Uterus (tissue), 4 donors: ENCODE measurements around the gene VPS45. TPM values are rescaled to one million over a fixed set of nuclear protein-coding genes. Genes with fewer than 3 reads are reported as not detected.

Source experiments
- DNase-seq, 2 donors: peaks; one replicate each; pipeline ENCODE4 v3.0.0-alpha.2; 2019 to 2020
- H3K27ac ChIP-seq, 2 donors: fragments of 200-600 bp; sonication (generic); 1 replicate in 1 of 2; 2 replicates in 1 of 2; pipeline ENCODE4 v1.5.1; 2016 to 2018
- H3K27me3 ChIP-seq, 2 donors: fragments of 200-600 bp; sonication (generic); one replicate each; pipeline ENCODE4 v1.5.1; 2018 to 2019; ENCODE audit warnings: control low read depth in 1 of 2
- H3K36me3 ChIP-seq, 2 donors: fragments of 200-600 bp; sonication (generic); one replicate each; pipeline ENCODE4 v1.5.1; 2019; ENCODE audit warnings: control low read depth in 1 of 2
- H3K4me1 ChIP-seq, 2 donors: fragments of 200-600 bp; sonication (generic); one replicate each; pipeline ENCODE4 v1.5.1; 2018 to 2019; ENCODE audit warnings: control low read depth in 1 of 2
- H3K4me3 ChIP-seq, 2 donors: fragments of 200-600 bp; sonication (generic); 1 replicate in 1 of 2; 2 replicates in 1 of 2; pipeline ENCODE4 v1.5.1; 2018 to 2019; ENCODE audit warnings: mild to moderate bottlenecking in 1 of 2
- H3K9me3 ChIP-seq, 2 donors: fragments of 200-600 bp; sonication (generic); one replicate each; pipeline ENCODE4 v1.5.1; 2019; ENCODE audit warnings: control low read depth in 1 of 2
- POLR2A ChIP-seq, 2 donors: fragments of 450-650 bp; IDR thresholded peaks; one replicate each; pipeline ENCODE4 v1.6.1; 2016; ENCODE audit warnings: antibody characterized with exemption in 2 of 2, mild to moderate bottlenecking in 1 of 2, moderate library complexity in 1 of 2
- intact Hi-C: fragments of 100-400 bp; cut with DNase I; formaldehyde crosslinking; loops from one replicate; pipeline ENCODE4 v1.15.1; 2023; ENCODE audit warnings: low total_unique reads
- total RNA-seq, 4 donors: library from RNA; depleted of rRNA in 3 of 4; stranded (reverse); fragments of >200 nt in 3 of 4; gene quantifications; one replicate each; pipeline versions ENCODE4 v1.1.0 to v1.2.4, GENCODE V29; 2014 to 2023
- TF ChIP-seq, protein P1 (sequence below), 4 experiments: fragments of 200-600 bp in 2 of 4; fragments of 450-650 bp in 2 of 4; sonication (generic) in 2 of 4; IDR thresholded peaks; one replicate each; pipeline ENCODE4 v1.5.1; 2016 to 2019; ENCODE audit warnings: antibody characterized with exemption in 4 of 4, mild to moderate bottlenecking in 2 of 4, moderate library complexity in 1 of 4
- donor health status: DM: yes; HTN: yes; CAD: no.

The VPS45 gene
- total RNA-seq, 4 donors from 2014 or later = 28.4 to 86.3 (median 66.9) TPM

DNA sequence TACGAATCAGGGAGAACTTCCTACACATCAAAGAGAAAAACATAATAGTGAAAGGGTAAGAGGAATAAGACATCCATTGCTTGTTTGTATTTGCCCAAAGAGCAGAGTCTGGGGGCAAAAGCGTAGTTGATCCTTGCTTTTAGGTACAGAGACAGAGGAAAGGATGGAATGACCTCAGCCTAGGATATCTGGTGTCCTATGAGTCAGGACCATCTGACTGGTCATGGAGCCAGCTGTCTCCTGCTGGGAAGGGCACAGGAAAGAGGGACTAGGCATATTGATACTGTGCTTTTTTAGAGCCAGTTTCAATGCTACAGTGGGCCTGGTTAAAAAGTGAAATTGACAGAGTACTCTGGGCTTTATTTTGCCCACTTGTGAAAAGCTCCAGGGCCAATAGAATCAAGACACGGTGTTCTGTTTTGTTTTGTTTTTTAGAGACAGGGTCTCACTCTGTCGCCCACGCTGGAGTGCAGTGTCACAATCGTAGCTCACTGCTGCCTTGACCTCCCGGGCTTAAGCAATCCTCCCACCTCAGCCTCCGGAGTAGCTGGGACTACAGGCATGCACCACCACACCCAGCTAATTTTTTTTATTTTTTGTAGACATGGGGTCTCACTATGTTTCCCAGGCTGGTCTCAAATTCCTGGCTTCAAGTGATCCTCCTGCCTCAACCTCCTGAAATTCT is 85.3 kb downstream of the VPS45 start:
- H3K4me3 ChIP-seq = peak overlapping the region in 1 of 2 donors; percentile 6
- intact Hi-C loops = no loop called here
- H3K9me3 ChIP-seq = no peaks in the 10 kb centered on the region
- H3K36me3 ChIP-seq = no peaks in the 10 kb centered on the region
- TF ChIP-seq, protein P1, sequence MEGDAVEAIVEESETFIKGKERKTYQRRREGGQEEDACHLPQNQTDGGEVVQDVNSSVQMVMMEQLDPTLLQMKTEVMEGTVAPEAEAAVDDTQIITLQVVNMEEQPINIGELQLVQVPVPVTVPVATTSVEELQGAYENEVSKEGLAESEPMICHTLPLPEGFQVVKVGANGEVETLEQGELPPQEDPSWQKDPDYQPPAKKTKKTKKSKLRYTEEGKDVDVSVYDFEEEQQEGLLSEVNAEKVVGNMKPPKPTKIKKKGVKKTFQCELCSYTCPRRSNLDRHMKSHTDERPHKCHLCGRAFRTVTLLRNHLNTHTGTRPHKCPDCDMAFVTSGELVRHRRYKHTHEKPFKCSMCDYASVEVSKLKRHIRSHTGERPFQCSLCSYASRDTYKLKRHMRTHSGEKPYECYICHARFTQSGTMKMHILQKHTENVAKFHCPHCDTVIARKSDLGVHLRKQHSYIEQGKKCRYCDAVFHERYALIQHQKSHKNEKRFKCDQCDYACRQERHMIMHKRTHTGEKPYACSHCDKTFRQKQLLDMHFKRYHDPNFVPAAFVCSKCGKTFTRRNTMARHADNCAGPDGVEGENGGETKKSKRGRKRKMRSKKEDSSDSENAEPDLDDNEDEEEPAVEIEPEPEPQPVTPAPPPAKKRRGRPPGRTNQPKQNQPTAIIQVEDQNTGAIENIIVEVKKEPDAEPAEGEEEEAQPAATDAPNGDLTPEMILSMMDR (IDR thresholded peaks at IDR 0.05) = no peak
- peak overlapping the region; percentile 98 to 99 for H3K27ac ChIP-seq
- H3K4me1 ChIP-seq = peaks cover 0 to 6% of the 10 kb centered on the region in 2 donors
- DNase-seq = peak in 1 of 2 donors; percentile 63
- no peaks in the 10 kb centered on the region for H3K27me3 ChIP-seq

DNA sequence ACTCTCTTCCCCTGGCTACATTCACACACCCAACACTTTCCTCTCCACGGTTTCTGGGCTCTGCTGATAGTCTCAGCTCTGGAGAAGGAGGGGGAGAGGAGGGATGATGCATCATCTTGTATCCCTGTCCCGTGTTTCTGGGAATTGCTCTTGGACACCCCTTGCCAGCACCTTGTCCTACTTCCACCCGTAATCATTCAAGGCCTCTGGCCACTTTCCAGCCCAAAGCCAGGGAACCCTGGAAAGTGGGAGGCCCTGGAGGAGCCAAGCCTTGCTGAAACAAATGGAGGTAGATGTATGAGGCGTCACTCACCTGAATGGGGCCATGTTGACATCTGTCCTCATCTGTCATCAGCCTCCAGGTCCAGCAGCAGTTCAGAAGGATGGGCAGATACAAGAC is 86.6 kb downstream of the VPS45 start:
- intact Hi-C loops = no loop called here
- Histone ChIP-seq H3K36me3 (no peaks in the 10 kb centered on the region), H3K4me1 (peaks cover 0 to 7% of the 10 kb centered on the region in 2 donors), H3K27ac (peak overlapping the region; percentile 98 to 99), H3K4me3 (no peak overlapping the region), H3K27me3 (no peaks in the 10 kb centered on the region), H3K9me3 (no peaks in the 10 kb centered on the region)
- TF ChIP-seq, protein P1 (IDR thresholded peaks at IDR 0.05) = no peak
- no peak for TF ChIP-seq POLR2A (IDR thresholded peaks at IDR 0.05)
- peak; percentile 62 to 66 for DNase-seq

DNA sequence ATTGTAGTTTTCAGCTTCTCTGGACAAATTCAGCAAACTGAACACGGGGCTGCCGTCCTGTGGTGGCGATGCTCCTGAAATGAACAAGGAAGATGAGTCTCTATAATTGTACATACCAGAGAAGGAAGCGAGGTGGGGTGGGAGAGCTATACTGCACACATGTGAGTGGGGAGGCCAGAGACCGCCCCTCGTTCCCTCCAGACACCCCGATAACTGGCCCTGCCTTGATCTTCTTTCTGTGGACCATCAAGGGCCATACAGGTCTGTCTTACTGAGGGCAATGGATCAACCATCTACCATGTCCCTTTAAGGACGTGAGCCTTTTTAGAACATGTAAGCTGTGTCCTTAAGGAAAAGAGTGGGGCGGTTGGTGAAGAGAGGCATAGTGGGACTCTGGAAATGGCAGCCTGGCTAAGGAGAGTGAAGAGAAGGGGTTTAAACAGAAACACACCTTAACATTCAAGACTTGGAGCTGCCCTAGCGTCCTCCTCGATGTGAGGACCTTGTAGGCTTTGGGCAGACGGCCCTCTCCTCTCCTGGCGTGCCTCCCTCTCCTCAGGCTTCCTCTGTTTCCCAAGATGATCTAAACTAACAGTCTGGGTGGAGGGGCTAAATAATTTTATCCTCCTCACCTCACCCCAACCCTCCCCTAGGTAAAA is 88.0 kb downstream of the VPS45 start:
- TF ChIP-seq POLR2A (IDR thresholded peaks at IDR 0.05) = no peak
- TF ChIP-seq, protein P1 (IDR thresholded peaks at IDR 0.05) = no peak
- DNase-seq = no peak
- Histone ChIP-seq H3K27me3 (no peaks in the 10 kb centered on the region), H3K4me1 (peaks cover 0 to 12% of the 10 kb centered on the region in 2 donors), H3K27ac (peak overlapping the region; percentile 98 to 99), H3K36me3 (no peaks in the 10 kb centered on the region), H3K4me3 (no peak overlapping the region), H3K9me3 (no peaks in the 10 kb centered on the region)
- intact Hi-C loops = no loop called here

DNA sequence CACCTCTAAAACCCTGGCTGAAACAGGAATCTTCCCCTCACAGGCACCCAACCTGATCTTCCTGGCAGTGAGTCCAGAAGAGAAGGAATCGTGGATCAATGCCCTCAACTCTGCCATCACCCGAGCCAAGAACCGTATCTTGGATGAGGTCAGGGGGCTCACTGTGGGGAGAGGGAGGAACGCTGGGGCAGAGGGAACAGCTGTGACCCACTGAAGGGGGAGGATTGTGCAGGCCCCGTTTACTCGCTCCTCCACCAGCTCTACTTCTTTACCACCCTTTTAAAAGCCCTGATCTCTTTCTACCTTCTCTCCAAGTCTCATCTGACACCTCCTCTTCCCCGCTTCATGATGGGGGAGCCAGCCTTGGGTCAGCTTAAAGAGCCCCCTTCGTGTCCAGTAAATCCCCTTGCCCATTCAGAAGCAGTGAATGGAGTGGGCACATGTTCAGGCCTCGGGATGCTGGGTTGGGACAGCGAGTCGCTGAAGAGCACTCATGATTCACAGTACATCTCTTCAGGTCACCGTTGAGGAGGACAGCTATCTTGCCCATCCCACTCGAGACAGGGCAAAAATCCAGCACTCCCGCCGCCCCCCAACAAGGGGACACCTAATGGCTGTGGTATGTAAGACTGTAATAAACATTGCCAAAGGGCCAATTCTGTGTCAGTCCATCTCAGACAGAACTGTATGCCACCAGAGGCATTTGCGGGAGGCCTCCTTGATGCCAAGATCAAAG is 89.5 kb downstream of the VPS45 start:
- no peaks in the 10 kb centered on the region for H3K36me3 ChIP-seq
- H3K4me1 ChIP-seq = peaks cover 0 to 14% of the 10 kb centered on the region in 2 donors
- TF ChIP-seq, protein P1 (IDR thresholded peaks at IDR 0.05) = no peak
- TF ChIP-seq POLR2A (IDR thresholded peaks at IDR 0.05) = no peak
- peak in 1 of 2 donors; percentile 47 for DNase-seq
- no peaks in the 10 kb centered on the region for H3K9me3 ChIP-seq
- intact Hi-C loops = no loop called here
- no peaks in the 10 kb centered on the region for H3K27me3 ChIP-seq
- H3K4me3 ChIP-seq = no peak overlapping the region
- H3K27ac ChIP-seq = peak overlapping the region; percentile 98 to 99

DNA sequence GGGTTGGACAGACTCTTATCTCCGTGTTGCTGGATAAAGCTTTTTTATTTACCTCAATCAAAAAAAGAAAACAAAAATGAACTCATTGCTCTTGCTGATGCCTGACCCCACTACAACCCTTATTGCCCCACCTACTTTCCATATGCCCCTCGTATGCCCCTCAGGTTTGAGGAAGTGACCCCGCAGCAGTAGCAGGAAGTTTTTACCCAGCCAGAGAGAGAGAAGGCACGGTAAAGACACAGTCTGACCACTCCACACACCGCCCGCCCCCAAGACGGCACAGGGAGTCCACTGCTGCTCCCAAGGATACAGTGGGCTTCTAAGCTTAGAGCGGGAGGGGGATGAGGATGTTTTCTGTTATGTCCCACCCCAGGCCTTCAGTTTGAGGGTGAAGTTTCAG is 92.0 kb downstream of the VPS45 start:
- no peak for TF ChIP-seq POLR2A (IDR thresholded peaks at IDR 0.05)
- TF ChIP-seq, protein P1 (IDR thresholded peaks at IDR 0.05) = no peak
- H3K4me1 ChIP-seq = peaks cover 0 to 17% of the 10 kb centered on the region in 2 donors
- H3K27me3 ChIP-seq = no peaks in the 10 kb centered on the region
- H3K36me3 ChIP-seq = no peaks in the 10 kb centered on the region
- no peak overlapping the region for H3K4me3 ChIP-seq
- intact Hi-C loops = no loop called here
- H3K9me3 ChIP-seq = no peaks in the 10 kb centered on the region
- peak overlapping the region; percentile 98 to 99 for H3K27ac ChIP-seq
- no peak for DNase-seq
